Head of caudate nucleus (tissue), 42 donors: Measurements from ENCODE around the gene ZNRF3.
"Not testable (repeated sequence)": the region's sequence is repeated elsewhere in the genome, so short reads cannot be mapped to it uniquely, and the experiment has no call there.

Experiments used
- DNase-seq, 42 donors: peaks; one replicate each; pipeline versions ENCODE4 v3.0.0 to v3.0.0-alpha.2; 2020 to 2021; ENCODE audit warnings: mixed read lengths in 7 of 42
- intact Hi-C: fragments of 100-400 bp; cut with DNase I; formaldehyde crosslinking; loops from one replicate; pipeline ENCODE4 v1.15.0; 2022

Gene ZNRF3

DNA sequence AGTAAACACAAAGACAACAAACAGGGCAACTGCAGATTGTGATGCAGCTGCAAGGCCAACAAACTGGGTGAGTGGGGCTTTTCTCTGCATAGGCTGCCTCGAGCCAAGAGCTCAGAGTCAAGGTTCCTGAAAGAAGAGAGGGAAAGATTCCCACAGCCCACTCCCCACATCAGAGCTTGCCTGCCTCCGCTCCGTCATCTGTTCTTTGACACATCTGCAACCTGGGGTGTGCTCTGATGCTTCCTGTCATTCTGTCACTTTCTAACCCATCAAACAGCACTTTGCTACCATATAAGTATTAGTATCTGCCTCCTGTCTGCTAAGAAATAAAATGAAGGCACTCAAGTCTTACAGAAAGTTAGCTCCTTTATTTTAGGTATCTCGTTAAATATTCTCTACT is 131.4 kb downstream of the ZNRF3 start:
- intact Hi-C loops: no loop called here
- DNase-seq: peak in 32 of 42 donors; percentile 18 to 82 (median 49)

- no peak for DNase-seq
- intact Hi-C loops: no loop called here
Measured at GRCh38 chr22:29016067-29016938, 132.9 kb downstream of the ZNRF3 start.

- intact Hi-C loops: no loop called here
- no peak for DNase-seq
Measured at GRCh38 chr22:29018293-29019189, 135.2 kb downstream of the ZNRF3 start.

DNA sequence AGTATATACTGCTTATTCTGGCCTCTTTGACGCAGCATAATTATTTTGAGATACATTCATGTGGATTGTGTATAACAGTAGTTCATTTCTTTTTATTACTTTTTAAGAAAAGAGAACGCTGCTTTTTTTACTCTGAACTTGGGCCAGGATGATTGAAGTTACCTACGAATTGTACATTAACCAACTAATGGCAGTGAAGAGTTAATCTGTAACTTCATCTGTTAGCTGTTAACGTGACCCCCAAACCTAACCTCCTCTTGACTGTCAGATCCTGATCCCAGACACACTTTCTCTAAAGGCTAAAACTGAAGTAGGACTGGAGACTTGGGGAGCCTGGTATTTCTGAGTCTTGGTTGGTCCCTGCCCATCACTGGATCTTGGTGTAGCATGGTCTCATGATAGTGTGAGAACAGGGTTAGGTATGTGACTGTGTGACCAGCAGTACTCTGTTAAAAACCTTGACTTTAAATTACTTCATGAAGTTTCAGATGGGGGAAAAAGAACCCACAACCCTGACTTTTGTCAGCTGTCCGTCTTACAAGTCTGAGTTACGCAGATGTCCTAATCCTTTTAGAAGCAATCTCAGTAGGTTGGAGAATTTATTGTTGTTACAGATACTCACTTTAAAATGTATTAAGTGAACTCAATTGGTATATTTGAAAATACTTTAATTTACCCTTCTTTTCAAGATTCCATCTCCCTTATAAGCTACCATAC is 138.9 kb downstream of the ZNRF3 start:
- intact Hi-C loops: no loop called here

GRCh38 chr22:29023172-29023796 is 139.9 kb downstream of the ZNRF3 start:
- no peak for DNase-seq
- intact Hi-C loops: no loop called here

More for the DNA sequence above, 138.9 kb downstream of the ZNRF3 start:
- DNase-seq: no peak

- DNase-seq: no peak
- intact Hi-C loops: no loop called here
Measured at GRCh38 chr22:29026579-29026978, 143.2 kb downstream of the ZNRF3 start.

DNA sequence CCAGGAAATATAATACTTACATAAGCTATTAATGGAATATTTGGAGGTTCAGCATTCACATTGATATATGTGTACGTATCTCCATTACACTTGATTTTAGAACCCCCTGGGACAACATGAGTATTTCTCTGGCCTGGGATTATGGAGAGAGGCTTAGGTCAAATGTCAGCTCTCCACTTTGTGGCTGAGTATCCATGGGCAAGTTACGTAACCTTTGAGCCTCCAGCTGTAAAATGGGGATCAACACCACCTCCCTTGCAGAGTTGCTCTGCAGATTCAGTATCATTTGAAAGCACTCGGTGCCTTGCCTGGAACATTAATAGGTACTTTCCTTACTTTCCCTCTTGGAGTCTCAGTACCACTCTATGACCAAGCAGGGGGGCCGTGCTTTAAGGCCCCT is 145.1 kb downstream of the ZNRF3 start:
- no peak for DNase-seq
- intact Hi-C loops: no loop called here

DNA sequence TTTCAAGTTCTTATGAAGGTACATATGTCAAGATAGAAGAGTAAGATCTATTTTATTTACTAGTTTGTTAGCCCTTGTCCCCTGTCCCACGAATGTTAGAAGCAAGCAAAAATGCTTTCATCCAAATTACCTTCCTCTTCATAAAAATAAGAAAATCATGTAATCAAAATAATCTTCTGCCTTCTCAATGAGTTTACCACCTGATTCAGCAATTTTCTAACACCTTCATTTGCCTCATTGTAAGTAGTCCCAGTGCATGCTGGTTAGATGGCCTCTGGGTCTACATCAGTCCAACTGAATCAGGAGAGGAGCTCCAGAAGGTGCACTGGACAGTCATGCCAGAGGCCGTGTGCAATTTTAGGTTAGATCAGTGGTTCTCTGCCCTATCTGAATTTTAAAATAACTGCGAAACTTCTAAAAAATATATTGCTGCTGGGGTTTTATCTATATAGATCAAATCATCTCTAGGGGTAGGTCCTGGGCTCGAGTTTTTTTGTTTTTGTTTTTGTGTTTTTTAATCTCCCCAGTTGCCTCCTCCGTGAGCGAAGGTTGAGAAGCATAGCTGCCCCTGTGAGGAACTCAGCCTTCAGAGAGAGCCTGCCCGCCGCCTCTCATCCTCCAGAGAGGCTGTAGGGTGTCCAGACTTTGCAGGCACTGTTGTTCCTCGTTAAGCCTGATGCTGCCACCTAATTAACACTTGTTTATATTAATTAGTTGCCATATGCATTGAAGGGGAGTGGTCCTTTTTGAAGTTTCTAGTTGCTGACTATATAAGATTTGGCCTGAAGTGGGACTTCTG is 146.0 kb downstream of the ZNRF3 start:
- DNase-seq: no peak
- intact Hi-C loops: no loop called here

- intact Hi-C loops: no loop called here
- DNase-seq: peak in 15 of 42 donors; percentile 24 to 73 (median 47)
Measured at GRCh38 chr22:29030016-29030617, 146.7 kb downstream of the ZNRF3 start.

GRCh38 chr22:29030618-29031226 is 147.3 kb downstream of the ZNRF3 start:
- DNase-seq: peak in 36 of 42 donors; percentile 29 to 86 (median 62)
- intact Hi-C loops: no loop called here

GRCh38 chr22:29031227-29032011 is 148.0 kb downstream of the ZNRF3 start:
- intact Hi-C loops: no loop called here
- DNase-seq: peak in 8 of 42 donors; percentile 28 to 79 (median 58)

DNA sequence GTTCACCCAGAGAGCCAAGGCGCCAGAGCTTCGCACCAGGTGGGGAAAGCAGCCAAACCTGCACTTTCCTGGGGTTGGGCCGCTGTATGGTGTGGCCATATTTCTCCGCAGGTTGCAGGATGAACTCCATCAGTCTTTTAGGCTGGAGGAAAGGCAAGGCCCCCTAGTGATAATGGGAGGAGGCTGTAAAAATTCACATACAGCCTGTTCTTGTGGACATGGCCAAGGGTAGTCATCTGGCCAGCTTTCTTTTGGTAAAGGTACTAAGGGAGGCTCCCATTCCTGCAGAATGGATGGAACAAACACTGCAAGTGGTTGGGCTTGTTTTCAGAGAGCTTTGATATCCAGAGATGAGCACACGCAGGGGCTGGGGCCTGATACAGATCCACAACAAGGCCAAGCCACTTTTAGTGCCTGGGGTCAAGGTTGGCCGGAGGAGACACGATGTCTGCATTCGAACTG is 148.7 kb downstream of the ZNRF3 start:
- intact Hi-C loops: no loop called here
- DNase-seq: no peak

GRCh38 chr22:29032584-29032983 is 149.2 kb downstream of the ZNRF3 start:
- peak in 3 of 42 donors; percentile 15 to 70 (median 46) for DNase-seq
- intact Hi-C loops: no loop called here

GRCh38 chr22:29037340-29037932 is 154.1 kb downstream of the ZNRF3 start:
- no peak for DNase-seq
- intact Hi-C loops: no loop called here

GRCh38 chr22:29039148-29039547 is 155.8 kb downstream of the ZNRF3 start:
- intact Hi-C loops: no loop called here
- no peak for DNase-seq

DNA sequence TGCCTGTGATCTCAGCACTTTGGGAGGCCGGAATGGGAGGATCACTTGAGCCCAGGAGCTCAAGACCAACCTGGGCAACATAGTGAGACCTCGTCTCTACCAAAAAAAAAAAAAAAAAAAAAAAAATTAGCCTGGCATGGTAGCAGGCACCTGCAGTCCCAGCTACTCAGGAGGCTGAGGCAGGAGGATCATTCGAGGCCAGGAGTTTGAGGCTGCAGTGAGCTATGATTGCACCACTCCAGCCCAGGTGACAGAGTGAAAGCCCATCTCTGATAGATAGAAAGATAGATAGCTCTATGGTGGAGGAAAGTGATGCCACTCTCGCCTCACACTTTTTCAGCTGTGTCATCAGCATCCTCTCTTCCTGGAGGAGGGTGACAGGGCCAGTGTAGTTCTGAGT is 156.3 kb downstream of the ZNRF3 start:
- intact Hi-C loops: loop anchor here (2.0 kb wide), 1 partner anchor 183 kb away; no protein-coding TSS in a partner anchor
- DNase-seq: not testable (repeated sequence)
